Left ventricle myocardium inferior (tissue), 1 donor: ENCODE measurements around the gene DPP10. TPM values are rescaled to one million over a fixed set of nuclear protein-coding genes. Genes with fewer than 3 reads are reported as not detected.

Experiments used
- DNase-seq: peaks from one replicate; pipeline ENCODE4 v3.0.0-alpha.2; 2020
- H3K27ac ChIP-seq: fragments of 200-600 bp; replicated peaks from 2 replicates; pipeline ENCODE4 v1.8.0; 2021
- H3K27me3 ChIP-seq: fragments of 200-600 bp; 2 replicates; pipeline ENCODE4 v1.8.0; 2021; ENCODE audit warnings: low read depth
- H3K36me3 ChIP-seq: fragments of 200-600 bp; 2 replicates; pipeline ENCODE4 v1.8.0; 2021
- H3K4me1 ChIP-seq: fragments of 200-600 bp; 2 replicates; pipeline ENCODE4 v1.8.0; 2021
- H3K4me3 ChIP-seq: fragments of 200-600 bp; 2 replicates; pipeline ENCODE4 v1.8.0; 2021; ENCODE audit warnings: mild to moderate bottlenecking, moderate library complexity
- H3K9me3 ChIP-seq: fragments of 200-600 bp; replicated peaks from 2 replicates; pipeline ENCODE4 v1.8.0; 2021
- CTCF ChIP-seq: fragments of 200-600 bp; IDR thresholded peaks from 2 replicates; pipeline ENCODE4 v1.8.0; 2021; ENCODE audit warnings: antibody characterized with exemption, mild to moderate bottlenecking, borderline replicate concordance
- intact Hi-C: fragments of 100-400 bp; cut with micrococcal nuclease; formaldehyde crosslinking; loops from one replicate; pipeline ENCODE4 v1.11.0; 2022
- total RNA-seq: library from RNA; stranded (reverse); fragmentation: NEBNext Ultra II Directional; extraction: Animal tissue kit (Norgen Biotek cat#: 25700); gene quantifications from one replicate; pipeline ENCODE4 v1.2.1, GENCODE V29; 2021
- donor health status: DM: no; HTN: yes; CAD: no; lungs with severe emphysema.

Gene DPP10
- total RNA-seq, 1 donor from 2014 or later: 0.16 TPM

DNA sequence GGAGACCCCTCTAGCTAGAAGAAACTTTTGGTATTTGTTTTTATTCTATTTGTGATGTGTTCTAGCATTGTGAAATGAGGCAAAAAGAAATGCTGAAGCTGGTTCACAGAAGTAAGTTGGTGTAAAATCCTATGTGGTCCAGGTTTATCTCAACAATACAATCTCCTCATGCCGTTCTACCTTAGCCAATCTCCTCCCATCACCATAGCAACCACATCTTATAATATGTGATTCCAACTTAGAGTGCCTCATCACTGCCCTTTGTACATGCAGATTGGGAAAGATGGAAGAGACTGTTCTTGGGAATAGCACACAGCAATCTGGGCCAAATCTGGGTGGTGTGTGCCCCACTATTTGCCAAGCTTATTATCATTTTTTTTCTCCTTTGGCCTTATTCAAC, 30.3 kb downstream of the DPP10 start:
- no peaks in the 10 kb centered on the region for H3K4me1 ChIP-seq
- H3K9me3 ChIP-seq: no peaks in the 10 kb centered on the region
- DNase-seq: no peak
- no peak overlapping the region for H3K27ac ChIP-seq
- H3K4me3 ChIP-seq: no peak overlapping the region
- intact Hi-C loops: no loop called here
- H3K27me3 ChIP-seq: no peaks in the 10 kb centered on the region
- TF ChIP-seq CTCF: no peak
- H3K36me3 ChIP-seq: no peaks in the 10 kb centered on the region

DNA sequence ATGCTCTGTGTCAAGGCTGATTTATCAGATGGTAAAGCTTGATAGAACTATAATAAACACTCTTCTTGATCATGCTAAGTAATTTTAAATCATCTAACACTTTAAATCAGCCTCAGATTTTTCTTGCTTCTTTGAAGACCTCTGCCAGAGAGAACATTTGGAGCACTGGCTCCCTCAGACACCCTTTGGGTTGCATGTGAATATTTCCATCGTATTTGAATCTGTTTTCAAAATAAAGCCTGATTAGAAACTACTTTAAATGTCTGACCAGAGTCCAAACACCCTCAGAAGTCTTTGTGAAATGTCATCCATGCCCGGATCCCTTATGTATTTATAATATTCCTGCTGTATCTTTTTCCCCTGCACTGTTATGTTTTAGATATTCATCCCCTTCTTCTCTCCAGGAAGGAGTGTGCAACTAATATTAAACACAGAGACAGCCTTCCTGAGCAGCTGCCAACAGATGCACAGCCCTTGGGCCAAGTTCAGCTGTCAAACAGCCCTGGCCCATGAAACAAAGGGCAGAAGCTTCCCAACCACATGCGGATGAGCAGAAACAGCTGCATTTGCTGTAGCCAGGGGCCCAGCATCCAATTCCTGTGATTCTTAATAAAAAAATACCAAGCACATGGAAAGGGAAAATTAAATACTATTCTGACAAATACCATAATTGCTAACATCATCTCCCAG, 46.5 kb downstream of the DPP10 start:
- Histone ChIP-seq H3K4me3 (no peak overlapping the region), H3K36me3 (no peaks in the 10 kb centered on the region), H3K27me3 (no peaks in the 10 kb centered on the region), H3K9me3 (peaks cover 3% of the 10 kb centered on the region), H3K4me1 (no peaks in the 10 kb centered on the region), H3K27ac (no peak overlapping the region)
- no peak for TF ChIP-seq CTCF
- intact Hi-C loops: no loop called here
- peak; percentile 15 for DNase-seq

DNA sequence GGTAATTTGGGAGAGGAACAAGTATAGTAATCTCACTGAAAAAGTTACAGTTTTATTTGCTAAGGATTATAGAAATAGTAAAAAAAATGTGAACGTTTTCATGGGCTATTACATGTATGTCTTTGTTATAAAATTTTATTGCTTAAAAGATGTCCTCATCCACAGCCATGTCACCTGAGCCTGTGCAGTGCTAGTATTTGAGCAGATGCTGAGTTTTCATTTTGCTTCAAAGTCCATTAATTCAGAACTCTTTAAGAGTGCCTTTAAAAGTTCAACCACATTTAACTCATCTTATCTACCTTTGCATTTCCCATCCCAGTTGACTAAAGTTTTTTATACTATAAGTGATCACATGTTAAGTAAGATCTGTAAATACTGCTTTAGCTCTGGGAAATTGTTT, 52.6 kb downstream of the DPP10 start:
- peaks cover 6% of the 10 kb centered on the region for H3K9me3 ChIP-seq
- no peaks in the 10 kb centered on the region for H3K36me3 ChIP-seq
- no peak overlapping the region for H3K4me3 ChIP-seq
- no peaks in the 10 kb centered on the region for H3K27me3 ChIP-seq
- no peak overlapping the region for H3K27ac ChIP-seq
- TF ChIP-seq CTCF: no peak
- H3K4me1 ChIP-seq: no peaks in the 10 kb centered on the region
- no peak for DNase-seq
- intact Hi-C loops: no loop called here

- Histone ChIP-seq H3K4me1 (no peaks in the 10 kb centered on the region), H3K27ac (no peak overlapping the region), H3K27me3 (no peaks in the 10 kb centered on the region), H3K4me3 (no peak overlapping the region), H3K9me3 (peaks cover 6% of the 10 kb centered on the region), H3K36me3 (no peaks in the 10 kb centered on the region)
- no peak for TF ChIP-seq CTCF
- intact Hi-C loops: no loop called here
- no peak for DNase-seq
Observed at GRCh38 chr2:114496959-114497358, 54.5 kb downstream of the DPP10 start.

GRCh38 chr2:114499101-114499500, 56.7 kb downstream of the DPP10 start:
- intact Hi-C loops: no loop called here

More at GRCh38 chr2:114499101-114499500, 56.7 kb downstream of the DPP10 start:
- peaks cover 6% of the 10 kb centered on the region for H3K9me3 ChIP-seq
- no peaks in the 10 kb centered on the region for H3K27me3 ChIP-seq
- no peak overlapping the region for H3K27ac ChIP-seq
- DNase-seq: no peak
- TF ChIP-seq CTCF: no peak
- no peaks in the 10 kb centered on the region for H3K4me1 ChIP-seq
- no peak overlapping the region for H3K4me3 ChIP-seq
- H3K36me3 ChIP-seq: no peaks in the 10 kb centered on the region
